HL-60 (cell line): ENCODE data around the gene H2BK1.
A peak's percentile ranks its signal among the peaks of the same experiment; 100 is the strongest.

Experiments
- DNase-seq, 2 experiments: peaks; one replicate each; pipeline ENCODE4 v3.0.0-alpha.2; 2010 to 2020; ENCODE audit warnings: low read depth in 1 of 2, low spot score in 1 of 2
- H3K27ac ChIP-seq: fragments of 250-450 bp; sonication (Bioruptor Pico); replicated peaks from 2 replicates; pipeline ENCODE4 v1.5.1; 2020; ENCODE audit warnings: mild to moderate bottlenecking, moderate library complexity
- H3K27me3 ChIP-seq: fragments of 250-450 bp; sonication (Bioruptor Pico); 2 replicates; pipeline ENCODE4 v1.5.1; 2021; ENCODE audit warnings: mild to moderate bottlenecking, moderate library complexity; ENCODE audit not compliant: insufficient read depth, poor library complexity, severe bottlenecking
- H3K4me3 ChIP-seq: replicated peaks from 2 replicates; pipeline ENCODE4 v1.5.1; 2011; ENCODE audit warnings: mild to moderate bottlenecking, control low read depth, low read length; ENCODE audit not compliant: insufficient read depth
- CTCF ChIP-seq: IDR thresholded peaks from one replicate; pipeline ENCODE4 v1.5.1; 2011; ENCODE audit warnings: low read length, control low read depth, inconsistent platforms; ENCODE audit not compliant: insufficient read depth
- GABPA ChIP-seq: IDR thresholded peaks from 2 replicates; pipeline ENCODE4 v1.6.1; 2012; ENCODE audit warnings: low read depth
- POLR2AphosphoS5 ChIP-seq: IDR thresholded peaks from 2 replicates; pipeline ENCODE4 v1.6.1; 2012; ENCODE audit warnings: low read depth
- SPI1 ChIP-seq: IDR thresholded peaks from 2 replicates; pipeline ENCODE4 v1.6.1; 2012; ENCODE audit warnings: low read depth, mild to moderate bottlenecking, borderline replicate concordance
- TF ChIP-seq, protein P1 (sequence below): IDR thresholded peaks from 2 replicates; pipeline ENCODE4 v1.6.1; 2012; ENCODE audit warnings: low read depth; ENCODE audit not compliant: insufficient replicate concordance

The H2BK1 gene

DNA sequence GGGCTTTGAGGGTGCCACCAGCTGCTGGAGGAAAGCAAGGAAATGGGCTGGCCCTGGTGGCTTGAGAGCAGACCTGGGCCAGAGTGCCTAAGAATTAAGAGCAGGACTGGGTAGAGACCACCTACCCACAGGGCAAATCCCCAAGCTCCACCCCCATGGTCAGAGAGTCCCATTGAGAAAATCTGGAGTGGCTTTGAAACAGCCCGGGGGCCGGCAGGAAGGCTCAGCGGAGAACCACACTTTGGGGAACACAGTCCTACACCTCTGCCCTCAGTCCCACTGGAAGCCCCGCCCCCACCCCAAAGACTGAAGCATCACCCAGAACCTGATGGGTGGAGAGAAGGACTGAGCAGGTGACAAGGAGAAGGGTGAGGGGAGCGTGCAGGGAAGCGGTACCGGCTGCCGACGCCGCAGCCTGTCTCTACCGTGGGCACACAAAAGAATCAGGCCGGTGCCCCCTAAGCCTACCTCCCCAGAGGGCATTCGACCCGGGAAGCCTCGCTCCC lies 34.6 kb upstream of the H2BK1 start:
- Histone ChIP-seq H3K4me3 (no peak overlapping the region), H3K27me3 (peaks cover 41% of the 10 kb centered on the region), H3K27ac (no peak overlapping the region)
- DNase-seq: no peak
- TF ChIP-seq CTCF (no peak), SPI1 (no peak), POLR2AphosphoS5 (no peak), GABPA (no peak)
- TF ChIP-seq, protein P1, sequence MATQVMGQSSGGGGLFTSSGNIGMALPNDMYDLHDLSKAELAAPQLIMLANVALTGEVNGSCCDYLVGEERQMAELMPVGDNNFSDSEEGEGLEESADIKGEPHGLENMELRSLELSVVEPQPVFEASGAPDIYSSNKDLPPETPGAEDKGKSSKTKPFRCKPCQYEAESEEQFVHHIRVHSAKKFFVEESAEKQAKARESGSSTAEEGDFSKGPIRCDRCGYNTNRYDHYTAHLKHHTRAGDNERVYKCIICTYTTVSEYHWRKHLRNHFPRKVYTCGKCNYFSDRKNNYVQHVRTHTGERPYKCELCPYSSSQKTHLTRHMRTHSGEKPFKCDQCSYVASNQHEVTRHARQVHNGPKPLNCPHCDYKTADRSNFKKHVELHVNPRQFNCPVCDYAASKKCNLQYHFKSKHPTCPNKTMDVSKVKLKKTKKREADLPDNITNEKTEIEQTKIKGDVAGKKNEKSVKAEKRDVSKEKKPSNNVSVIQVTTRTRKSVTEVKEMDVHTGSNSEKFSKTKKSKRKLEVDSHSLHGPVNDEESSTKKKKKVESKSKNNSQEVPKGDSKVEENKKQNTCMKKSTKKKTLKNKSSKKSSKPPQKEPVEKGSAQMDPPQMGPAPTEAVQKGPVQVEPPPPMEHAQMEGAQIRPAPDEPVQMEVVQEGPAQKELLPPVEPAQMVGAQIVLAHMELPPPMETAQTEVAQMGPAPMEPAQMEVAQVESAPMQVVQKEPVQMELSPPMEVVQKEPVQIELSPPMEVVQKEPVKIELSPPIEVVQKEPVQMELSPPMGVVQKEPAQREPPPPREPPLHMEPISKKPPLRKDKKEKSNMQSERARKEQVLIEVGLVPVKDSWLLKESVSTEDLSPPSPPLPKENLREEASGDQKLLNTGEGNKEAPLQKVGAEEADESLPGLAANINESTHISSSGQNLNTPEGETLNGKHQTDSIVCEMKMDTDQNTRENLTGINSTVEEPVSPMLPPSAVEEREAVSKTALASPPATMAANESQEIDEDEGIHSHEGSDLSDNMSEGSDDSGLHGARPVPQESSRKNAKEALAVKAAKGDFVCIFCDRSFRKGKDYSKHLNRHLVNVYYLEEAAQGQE: no peak

GRCh38 chr7:151244196-151244840 lies 34.0 kb upstream of the H2BK1 start:
- no peak overlapping the region for H3K27ac ChIP-seq
- H3K27me3 ChIP-seq: peaks cover 37% of the 10 kb centered on the region
- H3K4me3 ChIP-seq: no peak overlapping the region
- TF ChIP-seq CTCF (peak; percentile 91), SPI1 (no peak)
- DNase-seq: peak in 1 of 2 experiments; percentile 52

DNA sequence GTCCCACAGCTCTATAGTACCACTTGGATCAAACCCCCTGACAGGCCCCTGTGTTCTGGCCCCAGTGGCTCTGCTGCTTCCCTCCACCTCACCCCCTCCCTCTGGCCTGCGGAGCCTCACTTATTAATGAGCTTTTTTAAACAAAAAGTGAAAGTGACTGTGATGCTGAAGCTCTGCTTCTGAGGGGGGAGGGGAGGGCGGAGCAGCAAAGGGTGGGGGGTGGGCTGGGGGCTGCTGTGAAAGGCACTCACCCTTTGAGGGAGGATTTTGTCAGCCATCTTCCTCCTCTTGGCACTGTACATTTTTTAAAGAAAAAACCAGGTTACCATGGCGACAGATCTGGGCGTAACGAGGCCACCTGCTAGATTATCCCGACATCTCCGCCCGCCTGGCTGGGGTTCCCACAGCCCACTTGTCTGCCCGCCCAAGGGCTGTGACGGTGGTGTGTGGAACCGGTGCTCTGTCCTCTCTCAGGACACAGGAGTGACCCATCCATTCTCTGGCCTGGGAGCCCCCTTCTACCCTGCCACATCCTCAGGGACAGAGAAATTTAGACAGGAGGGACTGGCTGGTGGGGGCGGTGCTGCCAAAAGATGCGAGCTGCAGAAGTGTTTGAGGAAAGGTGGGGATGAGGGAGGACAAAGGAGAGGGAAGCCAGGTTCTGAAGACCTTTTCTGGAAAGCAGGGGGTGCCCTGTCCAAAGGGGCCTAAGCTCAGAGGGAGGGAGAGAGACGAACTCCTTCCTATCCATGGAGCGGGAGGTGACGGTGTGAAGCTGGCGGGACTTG lies 33.3 kb upstream of the H2BK1 start:
- TF ChIP-seq GABPA: no peak
- TF ChIP-seq, protein P1: no peak
- TF ChIP-seq SPI1: no peak
- TF ChIP-seq POLR2AphosphoS5: no peak
- no peak for TF ChIP-seq CTCF
- no peak overlapping the region for H3K4me3 ChIP-seq
- no peak for DNase-seq
- no peak overlapping the region for H3K27ac ChIP-seq
- H3K27me3 ChIP-seq: peaks cover 37% of the 10 kb centered on the region
